Activated CD4-positive, CD25-positive, alpha-beta regulatory T cell treated with anti-CD3 and anti-CD28 coated beads, Interleukin-2, amount 50 U/mL, for 16 hours (primary cell): ENCODE data around the gene NMD3.
A peak's percentile ranks its signal among the peaks of the same experiment; 100 is the strongest.
"Not testable (repeated sequence)": the region's sequence is repeated elsewhere in the genome, so short reads cannot be mapped to it uniquely, and the experiment has no call there.

Source experiments
- DNase-seq: peaks from one replicate; pipeline ENCODE4 v3.0.0-alpha.2; 2020; ENCODE audit warnings: low read depth, low spot score

The NMD3 gene

GRCh38 chr3:161220850-161221753 is at the start of gene NMD3:
Gene NMD3, plus strand, starts transcription at chr3:161221311. Its CDS starts 703 bp downstream, at chr3:161222014.
- peak; percentile 84 for DNase-seq

- DNase-seq, result no peak
Measured at GRCh38 chr3:161171639-161172552, 49.2 kb upstream of the NMD3 start.

GRCh38 chr3:161175506-161175905 is 45.6 kb upstream of the NMD3 start:
- no peak for DNase-seq

DNA sequence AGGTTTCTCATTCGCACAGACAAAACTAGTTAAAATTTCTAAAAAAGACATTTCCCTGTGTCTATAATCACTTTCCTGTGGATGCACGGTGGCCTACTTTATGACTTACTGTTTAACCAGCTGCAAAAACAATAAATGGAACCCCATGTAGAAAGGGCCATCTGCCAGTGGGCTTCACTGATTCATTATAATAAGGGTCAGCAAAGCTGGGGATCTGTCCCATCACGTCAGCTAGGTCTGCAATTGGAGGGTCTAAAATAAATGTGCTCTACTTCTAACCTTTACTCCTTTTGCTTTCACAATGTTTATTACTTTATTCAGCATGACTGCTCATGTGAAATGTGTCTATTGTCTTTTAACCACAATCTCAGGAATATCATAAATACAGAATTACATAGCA is 43.1 kb upstream of the NMD3 start:
- DNase-seq, result no peak

- not testable (repeated sequence) for DNase-seq
Measured at GRCh38 chr3:161181371-161181770, 39.7 kb upstream of the NMD3 start.

DNA sequence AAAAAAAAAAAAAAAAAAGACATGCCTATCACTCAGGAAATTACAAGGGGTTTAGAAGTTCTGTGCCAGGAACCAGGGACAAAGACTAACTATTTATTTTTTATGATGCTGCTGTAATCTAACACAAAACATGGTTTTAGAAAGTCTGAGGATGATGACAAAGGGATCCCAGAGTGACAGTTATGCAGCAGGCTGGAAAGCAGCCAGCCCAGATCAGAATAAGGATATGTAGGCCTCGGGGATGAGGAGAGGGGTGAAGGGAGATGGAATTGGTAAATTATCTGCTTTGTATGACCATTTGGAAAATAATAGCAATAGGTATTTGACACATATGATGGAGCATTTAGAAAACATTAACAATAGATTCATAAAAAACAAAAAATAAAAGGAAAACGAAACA is 34.1 kb upstream of the NMD3 start:
- DNase-seq, result no peak

DNA sequence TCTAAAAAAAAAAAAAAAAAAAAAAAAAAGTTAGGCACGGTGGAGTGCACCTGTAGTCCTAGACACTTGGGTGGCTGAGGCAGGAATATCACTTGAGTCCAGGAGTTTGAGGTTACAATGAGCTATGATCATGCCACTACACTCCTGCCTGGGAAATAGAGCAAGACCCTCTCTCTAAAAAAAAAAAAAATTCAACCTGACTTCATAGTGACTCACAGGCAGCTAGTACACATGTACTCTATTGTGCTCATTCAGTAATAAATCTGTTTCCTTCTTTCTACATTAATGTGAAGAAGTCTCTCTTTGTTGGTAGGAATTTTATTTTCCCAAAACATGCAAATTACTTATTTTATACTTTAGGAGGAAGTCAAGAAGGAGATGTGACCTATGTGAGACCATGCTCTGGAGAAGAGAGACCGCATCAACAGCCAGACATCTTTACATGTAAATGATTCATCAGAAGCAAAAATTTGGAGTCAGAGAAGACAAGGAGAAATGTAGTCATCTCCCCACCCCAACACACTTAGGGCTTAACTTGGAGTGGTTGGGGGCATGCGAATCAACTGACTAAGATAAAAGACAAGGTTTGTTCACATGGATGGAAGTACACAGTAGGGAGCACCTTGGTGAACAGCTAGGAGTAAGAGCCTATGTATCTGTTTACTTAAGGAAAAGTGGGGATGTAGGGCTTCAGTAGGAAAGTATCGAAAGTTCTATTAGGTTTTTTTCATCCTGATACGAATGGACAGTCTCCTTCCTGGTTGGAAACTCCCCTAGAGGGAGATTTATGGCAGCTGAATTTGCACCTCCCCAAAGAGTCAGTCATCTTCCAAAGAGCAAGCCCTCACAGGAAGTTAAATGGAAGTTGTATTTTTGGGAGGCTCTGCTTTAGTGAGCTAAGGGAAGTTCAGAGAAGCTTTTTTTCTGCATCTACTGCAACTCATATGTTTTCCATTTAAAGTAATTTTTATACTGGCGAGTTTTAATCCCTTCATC is 23.0 kb upstream of the NMD3 start:
- DNase-seq, result no peak

DNA sequence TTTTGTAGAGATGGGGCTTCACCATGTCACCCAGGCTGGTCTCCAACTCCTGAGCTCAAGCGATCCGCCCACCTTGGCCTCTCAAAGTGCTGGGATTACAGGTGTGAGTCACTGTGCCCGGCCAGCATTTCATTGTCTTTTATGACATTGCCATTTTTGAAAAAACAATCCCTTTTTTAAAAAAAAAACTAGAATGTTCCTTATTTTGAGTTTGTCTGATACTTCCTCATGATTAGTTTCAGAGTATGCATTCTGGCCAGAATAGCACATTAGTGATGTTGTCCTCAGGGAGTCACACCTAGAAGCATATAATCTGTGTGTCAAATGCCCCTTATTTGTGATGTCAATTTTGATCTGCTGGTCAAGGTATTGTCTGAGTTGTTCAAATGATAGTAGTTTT is 21.2 kb upstream of the NMD3 start:
- DNase-seq, result no peak

GRCh38 chr3:161203485-161204098 is 17.5 kb upstream of the NMD3 start:
- no peak for DNase-seq

- DNase-seq, result no peak
Measured at GRCh38 chr3:161208931-161209330, 12.2 kb upstream of the NMD3 start.

GRCh38 chr3:161212171-161212771 is 8.8 kb upstream of the NMD3 start:
- DNase-seq, result no peak

GRCh38 chr3:161212906-161213305 is 8.2 kb upstream of the NMD3 start:
- no peak for DNase-seq

DNA sequence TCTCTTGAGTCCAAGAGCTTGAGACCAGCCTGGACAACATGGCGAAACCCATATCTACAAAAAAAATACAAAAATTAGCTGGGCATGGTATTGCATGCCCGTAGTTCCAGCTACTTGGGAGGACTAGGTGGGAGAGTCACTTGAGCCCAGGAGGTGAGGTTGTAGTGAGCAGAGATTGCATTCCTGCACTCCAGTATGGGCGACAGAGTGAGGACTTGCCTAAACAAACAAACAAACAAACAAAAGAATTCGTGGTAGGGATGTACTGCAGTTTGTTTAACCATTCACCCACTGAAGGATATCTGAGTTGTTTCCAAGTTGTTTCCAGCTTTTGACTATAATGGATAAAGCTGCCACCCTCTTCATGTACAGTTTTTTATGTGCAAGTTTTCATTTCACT is 7.5 kb upstream of the NMD3 start:
- DNase-seq, result no peak

- DNase-seq, result no peak
Measured at GRCh38 chr3:161215185-161215584, 5.9 kb upstream of the NMD3 start.

DNA sequence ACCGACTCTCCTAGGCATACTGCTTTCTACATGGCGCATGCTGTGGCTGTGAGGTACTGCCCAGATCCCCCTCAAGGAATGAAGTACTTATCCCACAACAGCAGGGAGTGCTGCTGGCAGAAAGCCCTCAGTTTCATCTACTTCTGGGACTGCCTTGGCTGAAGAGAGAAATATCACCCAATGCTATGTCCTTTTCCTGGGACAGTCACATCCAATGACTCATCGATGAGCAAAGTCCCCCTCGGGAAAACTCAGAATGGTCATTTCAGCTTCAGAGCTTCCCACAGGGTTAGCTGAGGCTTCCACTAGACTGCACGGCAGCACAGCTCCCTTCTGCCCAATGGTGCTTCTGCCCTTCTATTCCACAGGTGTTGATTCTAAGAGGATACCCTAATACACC is 3.6 kb upstream of the NMD3 start:
- no peak for DNase-seq

DNA sequence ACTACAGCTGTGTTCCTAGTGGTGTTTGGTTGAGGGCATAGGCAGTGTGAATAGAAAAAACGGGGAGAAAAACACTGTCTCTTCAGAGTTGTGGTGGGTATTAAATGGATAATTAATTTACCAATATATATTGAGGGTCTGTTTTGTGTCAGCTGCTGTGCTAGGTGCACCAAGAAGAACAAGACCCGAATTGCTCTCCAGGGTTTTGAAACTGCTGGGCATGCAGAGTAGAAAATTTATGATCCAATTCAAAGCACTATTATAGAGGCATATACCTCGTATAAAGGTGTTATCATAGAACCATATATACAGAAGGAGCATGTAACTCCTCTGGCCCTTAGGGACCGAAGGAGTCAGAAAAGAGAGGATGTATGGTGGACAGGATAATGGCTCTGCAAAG is 1.6 kb upstream of the NMD3 start:
- DNase-seq, result no peak

GRCh38 chr3:161221806-161222600 is 892 bp downstream of the NMD3 start:
- DNase-seq, result no peak

- DNase-seq, result no peak
Measured at GRCh38 chr3:161222662-161223061, 1.6 kb downstream of the NMD3 start.

DNA sequence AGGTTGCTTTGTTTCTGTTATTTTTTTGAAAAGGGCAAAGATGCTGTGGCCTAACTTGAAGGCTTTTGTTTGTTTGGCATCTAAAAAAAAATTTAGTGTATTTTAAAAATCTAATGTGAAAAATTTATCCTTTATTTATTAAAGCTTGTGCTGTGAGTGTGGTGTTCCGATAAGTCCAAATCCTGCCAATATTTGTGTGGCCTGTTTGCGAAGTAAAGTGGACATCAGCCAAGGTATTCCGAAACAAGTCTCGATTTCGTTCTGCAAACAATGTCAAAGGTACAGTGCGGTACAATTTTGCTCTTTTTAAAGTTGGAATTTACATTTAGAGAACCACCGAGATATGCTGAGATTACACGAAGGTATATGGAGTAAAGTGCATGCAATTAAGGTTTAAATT is 3.7 kb downstream of the NMD3 start:
- DNase-seq, result no peak
